ENCODE measurements around the gene CIITA.

Gene CIITA

GRCh38 chr16:10888320-10888937 is 11.4 kb downstream of the CIITA start:
- Histone ChIP-seq H3K27me3 (ENCODE audit: control insufficient read depth, insufficient read depth, low read length) (peaks cover 55% of the 10 kb centered on the region), H3K4me1 (ENCODE audit: control insufficient read depth, insufficient read depth, low read length) (no peaks in the 10 kb centered on the region), H3K4me2 (ENCODE audit: low read length) (no peak overlapping the region), H3K9ac (ENCODE audit: low read depth, low read length) (no peak overlapping the region), H3K9me3 (replicated peaks; ENCODE audit: low read length) (no peaks in the 10 kb centered on the region), H3K4me3 (ENCODE audit: low read length) (no peak overlapping the region), H3K36me3 (ENCODE audit: insufficient read depth, low read length) (no peaks in the 10 kb centered on the region)

- H3K4me1 ChIP-seq (ENCODE audit: control insufficient read depth, insufficient read depth, low read length): no peaks in the 10 kb centered on the region
Measured at GRCh38 chr16:10889855-10890254, 12.9 kb downstream of the CIITA start.

GRCh38 chr16:10892782-10893318 is 15.8 kb downstream of the CIITA start:
- Histone ChIP-seq H3K4me1 (ENCODE audit: control insufficient read depth, insufficient read depth, low read length) (no peaks in the 10 kb centered on the region), H3K27me3 (ENCODE audit: control insufficient read depth, insufficient read depth, low read length) (peaks cover 36% of the 10 kb centered on the region), H3K9me3 (replicated peaks; ENCODE audit: low read length) (no peaks in the 10 kb centered on the region), H3K4me2 (ENCODE audit: low read length) (no peak overlapping the region), H3K9ac (ENCODE audit: low read depth, low read length) (no peak overlapping the region), H3K4me3 (ENCODE audit: low read length) (no peak overlapping the region), H3K36me3 (ENCODE audit: insufficient read depth, low read length) (no peaks in the 10 kb centered on the region)

More at GRCh38 chr16:10889855-10890254, 12.9 kb downstream of the CIITA start:
- Histone ChIP-seq H3K27me3 (ENCODE audit: control insufficient read depth, insufficient read depth, low read length) (peaks cover 52% of the 10 kb centered on the region), H3K4me3 (ENCODE audit: low read length) (no peak overlapping the region), H3K9me3 (replicated peaks; ENCODE audit: low read length) (no peaks in the 10 kb centered on the region), H3K4me2 (ENCODE audit: low read length) (no peak overlapping the region), H3K9ac (ENCODE audit: low read depth, low read length) (no peak overlapping the region), H3K36me3 (ENCODE audit: insufficient read depth, low read length) (no peaks in the 10 kb centered on the region)

GRCh38 chr16:10895053-10895946 is 18.3 kb downstream of the CIITA start:
- H3K27me3 ChIP-seq (ENCODE audit: control insufficient read depth, insufficient read depth, low read length): peaks cover 27% of the 10 kb centered on the region
- H3K4me1 ChIP-seq (ENCODE audit: control insufficient read depth, insufficient read depth, low read length): no peaks in the 10 kb centered on the region
- H3K4me2 ChIP-seq (ENCODE audit: low read length): no peak overlapping the region
- no peak overlapping the region for H3K4me3 ChIP-seq (ENCODE audit: low read length)
- no peaks in the 10 kb centered on the region for H3K9me3 ChIP-seq (replicated peaks; ENCODE audit: low read length)
- H3K9ac ChIP-seq (ENCODE audit: low read depth, low read length): no peak overlapping the region
- no peaks in the 10 kb centered on the region for H3K36me3 ChIP-seq (ENCODE audit: insufficient read depth, low read length)

- H3K27me3 ChIP-seq (ENCODE audit: control insufficient read depth, insufficient read depth, low read length): peaks cover 24% of the 10 kb centered on the region
- H3K36me3 ChIP-seq (ENCODE audit: insufficient read depth, low read length): no peaks in the 10 kb centered on the region
- H3K4me1 ChIP-seq (ENCODE audit: control insufficient read depth, insufficient read depth, low read length): no peaks in the 10 kb centered on the region
- no peak overlapping the region for H3K9ac ChIP-seq (ENCODE audit: low read depth, low read length)
- no peak overlapping the region for H3K4me3 ChIP-seq (ENCODE audit: low read length)
- no peak overlapping the region for H3K4me2 ChIP-seq (ENCODE audit: low read length)
- H3K9me3 ChIP-seq (replicated peaks; ENCODE audit: low read length): no peaks in the 10 kb centered on the region
Measured at GRCh38 chr16:10896165-10896564, 19.2 kb downstream of the CIITA start.

GRCh38 chr16:10896723-10897122 is 19.7 kb downstream of the CIITA start:
- no peak overlapping the region for H3K4me2 ChIP-seq (ENCODE audit: low read length)
- no peaks in the 10 kb centered on the region for H3K4me1 ChIP-seq (ENCODE audit: control insufficient read depth, insufficient read depth, low read length)
- no peaks in the 10 kb centered on the region for H3K36me3 ChIP-seq (ENCODE audit: insufficient read depth, low read length)
- no peak overlapping the region for H3K4me3 ChIP-seq (ENCODE audit: low read length)
- peaks cover 27% of the 10 kb centered on the region for H3K27me3 ChIP-seq (ENCODE audit: control insufficient read depth, insufficient read depth, low read length)
- no peaks in the 10 kb centered on the region for H3K9me3 ChIP-seq (replicated peaks; ENCODE audit: low read length)
- no peak overlapping the region for H3K9ac ChIP-seq (ENCODE audit: low read depth, low read length)

DNA sequence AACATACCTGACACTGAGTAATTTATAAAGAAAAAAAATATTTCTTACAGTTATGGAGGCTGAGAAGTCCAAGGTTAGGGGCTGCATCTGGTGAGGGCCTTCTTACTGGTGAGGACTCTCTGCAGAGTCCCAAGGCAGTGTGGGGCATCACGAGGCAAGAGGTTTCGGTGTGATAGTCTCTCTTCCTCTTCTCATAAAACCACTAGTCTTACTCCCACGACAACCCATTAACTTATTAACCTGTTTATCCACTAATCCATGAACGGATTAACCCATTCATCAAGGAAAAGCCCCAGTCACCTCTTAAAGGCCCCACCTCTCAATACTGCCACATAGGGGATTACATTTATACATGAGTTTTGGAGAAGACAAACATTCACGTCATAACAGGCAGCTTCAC is 20.1 kb downstream of the CIITA start:
- no peaks in the 10 kb centered on the region for H3K4me1 ChIP-seq (ENCODE audit: control insufficient read depth, insufficient read depth, low read length)
- H3K4me3 ChIP-seq (ENCODE audit: low read length): no peak overlapping the region

GRCh38 chr16:10902999-10903398 is 26.0 kb downstream of the CIITA start:
- Histone ChIP-seq H3K9ac (ENCODE audit: low read depth, low read length) (no peak overlapping the region), H3K4me1 (ENCODE audit: control insufficient read depth, insufficient read depth, low read length) (no peaks in the 10 kb centered on the region), H3K9me3 (replicated peaks; ENCODE audit: low read length) (peaks cover 2% of the 10 kb centered on the region), H3K4me3 (ENCODE audit: low read length) (no peak overlapping the region), H3K27me3 (ENCODE audit: control insufficient read depth, insufficient read depth, low read length) (peaks cover 19% of the 10 kb centered on the region), H3K4me2 (ENCODE audit: low read length) (no peak overlapping the region), H3K36me3 (ENCODE audit: insufficient read depth, low read length) (no peaks in the 10 kb centered on the region)

More for the DNA sequence above, 20.1 kb downstream of the CIITA start:
- Histone ChIP-seq H3K9me3 (replicated peaks; ENCODE audit: low read length) (no peaks in the 10 kb centered on the region), H3K27me3 (ENCODE audit: control insufficient read depth, insufficient read depth, low read length) (peaks cover 31% of the 10 kb centered on the region), H3K36me3 (ENCODE audit: insufficient read depth, low read length) (no peaks in the 10 kb centered on the region), H3K9ac (ENCODE audit: low read depth, low read length) (no peak overlapping the region), H3K4me2 (ENCODE audit: low read length) (no peak overlapping the region)

- Histone ChIP-seq H3K9ac (ENCODE audit: low read depth, low read length) (no peak overlapping the region), H3K4me1 (ENCODE audit: control insufficient read depth, insufficient read depth, low read length) (no peaks in the 10 kb centered on the region), H3K4me3 (ENCODE audit: low read length) (no peak overlapping the region), H3K36me3 (ENCODE audit: insufficient read depth, low read length) (no peaks in the 10 kb centered on the region), H3K4me2 (ENCODE audit: low read length) (no peak overlapping the region), H3K9me3 (replicated peaks; ENCODE audit: low read length) (peaks cover 2% of the 10 kb centered on the region), H3K27me3 (ENCODE audit: control insufficient read depth, insufficient read depth, low read length) (peaks cover 34% of the 10 kb centered on the region)
Measured at GRCh38 chr16:10906482-10906881, 29.5 kb downstream of the CIITA start.

DNA sequence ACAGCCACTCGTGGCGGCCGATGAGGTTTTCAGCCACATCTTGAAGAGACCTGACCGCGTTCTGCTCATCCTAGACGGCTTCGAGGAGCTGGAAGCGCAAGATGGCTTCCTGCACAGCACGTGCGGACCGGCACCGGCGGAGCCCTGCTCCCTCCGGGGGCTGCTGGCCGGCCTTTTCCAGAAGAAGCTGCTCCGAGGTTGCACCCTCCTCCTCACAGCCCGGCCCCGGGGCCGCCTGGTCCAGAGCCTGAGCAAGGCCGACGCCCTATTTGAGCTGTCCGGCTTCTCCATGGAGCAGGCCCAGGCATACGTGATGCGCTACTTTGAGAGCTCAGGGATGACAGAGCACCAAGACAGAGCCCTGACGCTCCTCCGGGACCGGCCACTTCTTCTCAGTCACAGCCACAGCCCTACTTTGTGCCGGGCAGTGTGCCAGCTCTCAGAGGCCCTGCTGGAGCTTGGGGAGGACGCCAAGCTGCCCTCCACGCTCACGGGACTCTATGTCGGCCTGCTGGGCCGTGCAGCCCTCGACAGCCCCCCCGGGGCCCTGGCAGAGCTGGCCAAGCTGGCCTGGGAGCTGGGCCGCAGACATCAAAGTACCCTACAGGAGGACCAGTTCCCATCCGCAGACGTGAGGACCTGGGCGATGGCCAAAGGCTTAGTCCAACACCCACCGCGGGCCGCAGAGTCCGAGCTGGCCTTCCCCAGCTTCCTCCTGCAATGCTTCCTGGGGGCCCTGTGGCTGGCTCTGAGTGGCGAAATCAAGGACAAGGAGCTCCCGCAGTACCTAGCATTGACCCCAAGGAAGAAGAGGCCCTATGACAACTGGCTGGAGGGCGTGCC is 30.1 kb downstream of the CIITA start:
- no peaks in the 10 kb centered on the region for H3K36me3 ChIP-seq (ENCODE audit: insufficient read depth, low read length)

GRCh38 chr16:10907757-10908045 is 30.7 kb downstream of the CIITA start:
- Histone ChIP-seq H3K4me3 (ENCODE audit: low read length) (no peak overlapping the region), H3K9me3 (replicated peaks; ENCODE audit: low read length) (peaks cover 2% of the 10 kb centered on the region), H3K9ac (ENCODE audit: low read depth, low read length) (no peak overlapping the region), H3K4me2 (ENCODE audit: low read length) (no peak overlapping the region), H3K4me1 (ENCODE audit: control insufficient read depth, insufficient read depth, low read length) (no peaks in the 10 kb centered on the region), H3K36me3 (ENCODE audit: insufficient read depth, low read length) (no peaks in the 10 kb centered on the region), H3K27me3 (ENCODE audit: control insufficient read depth, insufficient read depth, low read length) (peaks cover 30% of the 10 kb centered on the region)

More for the DNA sequence above, 30.1 kb downstream of the CIITA start:
- Histone ChIP-seq H3K4me3 (ENCODE audit: low read length) (no peak overlapping the region), H3K9me3 (replicated peaks; ENCODE audit: low read length) (peaks cover 2% of the 10 kb centered on the region), H3K4me1 (ENCODE audit: control insufficient read depth, insufficient read depth, low read length) (no peaks in the 10 kb centered on the region), H3K9ac (ENCODE audit: low read depth, low read length) (no peak overlapping the region), H3K27me3 (ENCODE audit: control insufficient read depth, insufficient read depth, low read length) (peaks cover 28% of the 10 kb centered on the region), H3K4me2 (ENCODE audit: low read length) (no peak overlapping the region)
